ENCODE data around the gene MED13L. TPM values are rescaled to one million over a fixed set of nuclear protein-coding genes. Genes with fewer than 3 reads are reported as not detected.

The MED13L gene
- total and polyA plus RNA-seq, 2 experiments from 2014 or later, result 11.7 to 88.7 TPM

GRCh38 chr12:116152268-116152667 lies 125.2 kb downstream of the MED13L start:
- no peak overlapping the region for H3K4me3 ChIP-seq
- peak overlapping the region; percentile 17 for H3K4me2 ChIP-seq (ENCODE audit: unreplicated experiment)
- no peak overlapping the region for H2AFZ ChIP-seq
- DNase-seq, result peak; percentile 42
- peaks cover 99% of the 10 kb centered on the region for H3K79me2 ChIP-seq (ENCODE audit: insufficient read depth)
- peaks cover 31% of the 10 kb centered on the region for H3K4me1 ChIP-seq (ENCODE audit: insufficient read depth)
- peaks cover 48% of the 10 kb centered on the region for H4K20me1 ChIP-seq (ENCODE audit: insufficient read depth)
- H3K36me3 ChIP-seq (ENCODE audit: low read depth), result no peaks in the 10 kb centered on the region
- H3F3A ChIP-seq (ENCODE audit: insufficient read depth), result peaks cover 24% of the 10 kb centered on the region; the same call in 1 of the 2 replicates
- TF ChIP-seq EZH2phosphoT487 (IDR thresholded peaks at IDR 0.05; ENCODE audit: insufficient read depth, low read depth), result no peak
- no peak for TF ChIP-seq EZH2 (IDR thresholded peaks at IDR 0.05; ENCODE audit: insufficient read depth, poor library complexity, severe bottlenecking)
- no peak overlapping the region for H3K9ac ChIP-seq
- H3K9me3 ChIP-seq (ENCODE audit: low read depth), result no peaks in the 10 kb centered on the region
- in situ Hi-C loops (cut with MboI), result no loop called here
- WGBS, 2 experiments (ENCODE audit: low coverage in 1 of 2, low lambda C conversion rate in 2 of 2, missing lambda C conversion rate in 2 of 2), result 77 to 79% methylated on average over 4 of the region's 4 CpGs
- H3K27ac ChIP-seq, result no peak overlapping the region
- H3K9me2 ChIP-seq (ENCODE audit: insufficient read depth), result no peaks in the 10 kb centered on the region
- H3K27me3 ChIP-seq (replicated peaks; ENCODE audit: insufficient read depth), result no peaks in the 10 kb centered on the region

- Histone ChIP-seq H3K4me1 (ENCODE audit: insufficient read depth) (peaks cover 31% of the 10 kb centered on the region), H3K27ac (no peak overlapping the region), H3K79me2 (ENCODE audit: insufficient read depth) (peaks cover 99% of the 10 kb centered on the region), H3K9ac (no peak overlapping the region), H3K9me2 (ENCODE audit: insufficient read depth) (no peaks in the 10 kb centered on the region), H3K9me3 (ENCODE audit: low read depth) (no peaks in the 10 kb centered on the region), H3K4me3 (no peak overlapping the region), H4K20me1 (ENCODE audit: insufficient read depth) (peaks cover 49% of the 10 kb centered on the region), H3K27me3 (replicated peaks; ENCODE audit: insufficient read depth) (no peaks in the 10 kb centered on the region), H3F3A (ENCODE audit: insufficient read depth) (peaks cover 24% of the 10 kb centered on the region; the same call in 1 of the 2 replicates), H2AFZ (no peak overlapping the region), H3K4me2 (ENCODE audit: unreplicated experiment) (no peak overlapping the region), H3K36me3 (ENCODE audit: low read depth) (no peaks in the 10 kb centered on the region)
- 76% methylated on average over 5 of the region's 5 CpGs for WGBS, 2 experiments (ENCODE audit: low coverage in 1 of 2, low lambda C conversion rate in 2 of 2, missing lambda C conversion rate in 2 of 2)
- in situ Hi-C loops (cut with MboI), result no loop called here
- DNase-seq, result no peak
- TF ChIP-seq EZH2phosphoT487 (IDR thresholded peaks at IDR 0.05; ENCODE audit: insufficient read depth, low read depth), result no peak
- no peak for TF ChIP-seq EZH2 (IDR thresholded peaks at IDR 0.05; ENCODE audit: insufficient read depth, poor library complexity, severe bottlenecking)
Measured at GRCh38 chr12:116150452-116150851, 127.0 kb downstream of the MED13L start.

- Histone ChIP-seq H3K27ac (no peak overlapping the region), H3K4me2 (ENCODE audit: unreplicated experiment) (no peak overlapping the region), H3K4me3 (no peak overlapping the region), H3K9me2 (ENCODE audit: insufficient read depth) (no peaks in the 10 kb centered on the region), H3K9ac (no peak overlapping the region), H3K79me2 (ENCODE audit: insufficient read depth) (peaks cover 99% of the 10 kb centered on the region), H2AFZ (no peak overlapping the region), H3K27me3 (replicated peaks; ENCODE audit: insufficient read depth) (no peaks in the 10 kb centered on the region), H4K20me1 (ENCODE audit: insufficient read depth) (peaks cover 49% of the 10 kb centered on the region), H3F3A (ENCODE audit: insufficient read depth) (peaks cover 24% of the 10 kb centered on the region; the same call in 1 of the 2 replicates), H3K9me3 (ENCODE audit: low read depth) (no peaks in the 10 kb centered on the region), H3K4me1 (ENCODE audit: insufficient read depth) (peaks cover 31% of the 10 kb centered on the region), H3K36me3 (ENCODE audit: low read depth) (no peaks in the 10 kb centered on the region)
- 69 to 77% methylated on average over 4 of the region's 4 CpGs for WGBS, 2 experiments (ENCODE audit: low coverage in 1 of 2, low lambda C conversion rate in 2 of 2, missing lambda C conversion rate in 2 of 2)
- in situ Hi-C loops (cut with MboI), result no loop called here
- DNase-seq, result peak; percentile 16
- TF ChIP-seq EZH2 (IDR thresholded peaks at IDR 0.05; ENCODE audit: insufficient read depth, poor library complexity, severe bottlenecking), result no peak
- no peak for TF ChIP-seq EZH2phosphoT487 (IDR thresholded peaks at IDR 0.05; ENCODE audit: insufficient read depth, low read depth)
Measured at GRCh38 chr12:116150001-116150400, 127.5 kb downstream of the MED13L start.

- H3K4me1 ChIP-seq (ENCODE audit: insufficient read depth), result peaks cover 41% of the 10 kb centered on the region
- H3K4me3 ChIP-seq, result no peak overlapping the region
- no peaks in the 10 kb centered on the region for H3K36me3 ChIP-seq (ENCODE audit: low read depth)
- H3K9me2 ChIP-seq (ENCODE audit: insufficient read depth), result no peaks in the 10 kb centered on the region
- no peak overlapping the region for H2AFZ ChIP-seq
- H3K27ac ChIP-seq, result no peak overlapping the region
- WGBS, 2 experiments (ENCODE audit: low coverage in 1 of 2, low lambda C conversion rate in 2 of 2, missing lambda C conversion rate in 2 of 2), result 62 to 69% methylated on average over 3 of the region's 3 CpGs
- H3F3A ChIP-seq (ENCODE audit: insufficient read depth), result peaks cover 31% of the 10 kb centered on the region
- in situ Hi-C loops (cut with MboI), result no loop called here
- no peaks in the 10 kb centered on the region for H3K27me3 ChIP-seq (replicated peaks; ENCODE audit: insufficient read depth)
- peaks cover 51% of the 10 kb centered on the region for H4K20me1 ChIP-seq (ENCODE audit: insufficient read depth)
- H3K9ac ChIP-seq, result no peak overlapping the region
- H3K79me2 ChIP-seq (ENCODE audit: insufficient read depth), result peaks cover 99% of the 10 kb centered on the region
- peak overlapping the region; percentile 12 for H3K4me2 ChIP-seq (ENCODE audit: unreplicated experiment)
- no peak for DNase-seq
- TF ChIP-seq EZH2phosphoT487 (IDR thresholded peaks at IDR 0.05; ENCODE audit: insufficient read depth, low read depth) (no peak), EZH2 (IDR thresholded peaks at IDR 0.05; ENCODE audit: insufficient read depth, poor library complexity, severe bottlenecking) (no peak)
- H3K9me3 ChIP-seq (ENCODE audit: low read depth), result no peaks in the 10 kb centered on the region
Measured at GRCh38 chr12:116148844-116149243, 128.6 kb downstream of the MED13L start.

- H2AFZ ChIP-seq, result no peak overlapping the region
- peaks cover 53% of the 10 kb centered on the region for H3K4me1 ChIP-seq (ENCODE audit: insufficient read depth)
- DNase-seq, result no peak
- no peaks in the 10 kb centered on the region for H3K27me3 ChIP-seq (replicated peaks; ENCODE audit: insufficient read depth)
- no peak overlapping the region for H3K9ac ChIP-seq
- H3K36me3 ChIP-seq (ENCODE audit: low read depth), result no peaks in the 10 kb centered on the region
- H3K9me3 ChIP-seq (ENCODE audit: low read depth), result no peaks in the 10 kb centered on the region
- peaks cover 46% of the 10 kb centered on the region for H3F3A ChIP-seq (ENCODE audit: insufficient read depth)
- no peak overlapping the region for H3K27ac ChIP-seq
- TF ChIP-seq EZH2 (IDR thresholded peaks at IDR 0.05; ENCODE audit: insufficient read depth, poor library complexity, severe bottlenecking) (no peak), EZH2phosphoT487 (IDR thresholded peaks at IDR 0.05; ENCODE audit: insufficient read depth, low read depth) (no peak)
- in situ Hi-C loops (cut with MboI), result no loop called here
- H3K4me2 ChIP-seq (ENCODE audit: unreplicated experiment), result no peak overlapping the region
- H3K9me2 ChIP-seq (ENCODE audit: insufficient read depth), result no peaks in the 10 kb centered on the region
- no peak overlapping the region for H3K4me3 ChIP-seq
- peaks cover 97% of the 10 kb centered on the region for H3K79me2 ChIP-seq (ENCODE audit: insufficient read depth)
- peaks cover 40% of the 10 kb centered on the region for H4K20me1 ChIP-seq (ENCODE audit: insufficient read depth)
- WGBS, 2 experiments (ENCODE audit: low coverage in 1 of 2, low lambda C conversion rate in 2 of 2, missing lambda C conversion rate in 2 of 2), result 95 to 98% methylated on average over 8 of the region's 8 CpGs
Measured at GRCh38 chr12:116146386-116146785, 131.1 kb downstream of the MED13L start.
